ENCODE data around the gene RXRG. TPM values are rescaled to one million over a fixed set of nuclear protein-coding genes. Genes with fewer than 3 reads are reported as not detected.

Gene RXRG
- total RNA-seq, 2 donors from 2014 or later = 0.20 to 0.74 TPM

DNA sequence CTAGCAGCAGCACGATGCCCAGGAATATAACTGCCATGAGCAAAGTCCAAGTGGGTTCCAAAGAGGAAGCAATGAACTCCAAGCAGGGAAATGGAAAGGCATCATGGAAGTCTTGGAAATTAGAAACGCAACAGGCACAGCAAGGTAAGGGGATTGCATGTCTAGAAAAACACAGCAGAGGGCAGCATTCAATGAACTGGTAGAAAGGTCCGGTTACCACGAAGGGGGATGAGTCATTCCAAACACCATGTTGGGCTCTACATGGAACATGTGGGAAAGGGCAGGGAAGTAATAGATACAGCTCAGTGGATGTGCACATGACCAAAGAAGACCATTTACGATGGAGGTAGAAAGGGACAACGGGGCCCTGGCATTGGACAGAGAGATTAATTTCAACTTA, 36.4 kb downstream of the RXRG start:
- H3K9me3 ChIP-seq = no peaks in the 10 kb centered on the region
- TF ChIP-seq CTCF (IDR thresholded peaks at IDR 0.05) = no peak
- H3K4me3 ChIP-seq = no peak overlapping the region
- intact Hi-C loops (cut with DNase I) = no loop called here
- no peak overlapping the region for H3K27ac ChIP-seq
- H3K4me1 ChIP-seq = no peaks in the 10 kb centered on the region
- no peaks in the 10 kb centered on the region for H3K27me3 ChIP-seq
- H3K36me3 ChIP-seq = no peaks in the 10 kb centered on the region
- H3K9ac ChIP-seq (ENCODE audit: low read depth in 2 of 2, low read length in 2 of 2) = no peak overlapping the region
- no peak for DNase-seq

- intact Hi-C loops (cut with DNase I) = no loop called here
- Histone ChIP-seq H3K4me3 (no peak overlapping the region), H3K9ac (ENCODE audit: low read depth in 2 of 2, low read length in 2 of 2) (no peak overlapping the region), H3K4me1 (no peaks in the 10 kb centered on the region), H3K27me3 (no peaks in the 10 kb centered on the region), H3K36me3 (no peaks in the 10 kb centered on the region), H3K27ac (no peak overlapping the region), H3K9me3 (no peaks in the 10 kb centered on the region)
- TF ChIP-seq CTCF (IDR thresholded peaks at IDR 0.05) = no peak
- no peak for DNase-seq
Measured at GRCh38 chr1:165407398-165407797, 37.5 kb downstream of the RXRG start.

DNA sequence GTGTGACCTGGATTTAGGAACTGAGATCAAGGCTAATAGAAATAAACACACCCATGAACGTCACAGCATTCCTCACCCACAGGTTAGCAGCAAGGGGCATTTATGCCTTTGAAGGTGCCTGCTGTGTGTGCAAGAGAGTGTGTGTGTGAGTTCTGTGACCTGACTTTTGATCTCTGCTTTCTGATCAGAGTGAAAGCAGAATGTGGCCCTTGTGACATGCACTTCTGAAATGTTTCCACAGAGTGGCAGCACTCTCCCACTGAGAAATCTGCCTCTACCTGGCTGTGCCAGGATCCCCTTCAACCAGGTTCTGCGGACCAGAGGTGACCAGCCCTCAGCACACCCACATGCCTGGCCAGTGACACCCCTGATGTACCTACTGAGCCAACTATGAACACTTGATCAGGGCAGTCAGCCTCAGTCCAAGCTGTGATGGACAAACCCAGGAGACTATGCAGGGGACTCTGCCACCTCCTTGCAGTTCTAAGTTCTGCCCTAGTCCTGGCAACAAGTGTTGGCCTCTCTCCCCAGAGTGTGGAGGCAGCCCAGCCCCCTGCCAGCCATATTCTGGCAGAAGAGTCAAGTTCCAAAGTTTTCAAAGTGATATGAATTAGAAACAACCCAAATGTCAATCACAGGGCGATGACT, 41.0 kb downstream of the RXRG start:
- Histone ChIP-seq H3K4me3 (no peak overlapping the region), H3K27ac (no peak overlapping the region), H3K36me3 (no peaks in the 10 kb centered on the region), H3K9ac (ENCODE audit: low read depth in 2 of 2, low read length in 2 of 2) (no peak overlapping the region), H3K4me1 (no peaks in the 10 kb centered on the region), H3K27me3 (no peaks in the 10 kb centered on the region), H3K9me3 (no peaks in the 10 kb centered on the region)
- peak; percentile 42 for TF ChIP-seq CTCF (IDR thresholded peaks at IDR 0.05)
- intact Hi-C loops (cut with DNase I) = no loop called here
- no peak for DNase-seq

- TF ChIP-seq CTCF (IDR thresholded peaks at IDR 0.05) = no peak
- H3K27me3 ChIP-seq = no peaks in the 10 kb centered on the region
- intact Hi-C loops (cut with DNase I) = no loop called here
- no peaks in the 10 kb centered on the region for H3K9me3 ChIP-seq
- no peak overlapping the region for H3K27ac ChIP-seq
- no peak overlapping the region for H3K4me3 ChIP-seq
- no peaks in the 10 kb centered on the region for H3K4me1 ChIP-seq
- no peak for DNase-seq
- H3K36me3 ChIP-seq = no peaks in the 10 kb centered on the region
- H3K9ac ChIP-seq (ENCODE audit: low read depth in 2 of 2, low read length in 2 of 2) = no peak overlapping the region
Measured at GRCh38 chr1:165402517-165403111, 42.3 kb downstream of the RXRG start.

DNA sequence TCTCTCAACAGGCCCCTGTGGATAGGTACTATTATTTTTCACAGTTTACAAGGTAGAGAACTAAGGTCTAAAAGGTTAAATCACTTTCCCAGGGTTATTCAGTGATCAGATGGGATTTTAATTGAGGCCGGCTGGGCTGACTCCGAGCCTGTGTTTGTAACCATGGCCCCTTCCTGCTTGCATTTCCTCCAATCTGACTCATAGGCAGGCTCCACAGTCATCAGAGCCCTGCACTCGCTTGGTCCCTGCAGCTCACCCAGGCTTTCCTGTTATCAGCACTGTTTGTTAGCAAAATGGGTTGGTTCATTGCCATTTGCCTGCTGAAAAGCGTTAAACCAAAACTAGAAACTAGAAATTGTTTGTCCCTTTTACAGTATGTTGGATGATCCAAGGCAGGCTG, 47.0 kb downstream of the RXRG start:
- no peak for TF ChIP-seq CTCF (IDR thresholded peaks at IDR 0.05)
- no peak for DNase-seq
- no peak overlapping the region for H3K27ac ChIP-seq
- H3K4me3 ChIP-seq = no peak overlapping the region
- intact Hi-C loops (cut with DNase I) = no loop called here
- H3K4me1 ChIP-seq = no peaks in the 10 kb centered on the region
- H3K27me3 ChIP-seq = no peaks in the 10 kb centered on the region
- H3K9me3 ChIP-seq = no peaks in the 10 kb centered on the region
- H3K36me3 ChIP-seq = no peaks in the 10 kb centered on the region
- no peak overlapping the region for H3K9ac ChIP-seq (ENCODE audit: low read depth in 2 of 2, low read length in 2 of 2)
